H1 (cell line): ENCODE measurements around the gene CDH22. TPM values are rescaled to one million over a fixed set of nuclear protein-coding genes. Genes with fewer than 3 reads are reported as not detected.
A peak's percentile ranks its signal among the peaks of the same experiment; 100 is the strongest.

ENCODE experiments used
- CTCF ChIA-PET: fragments of 300-600 bp; sonication (Branson Sonifier 250); formaldehyde crosslinking; loops from one replicate; lab custom pipeline; 2021; ENCODE audit not compliant: partially characterized antibody; lab: Charles Lee
- POLR2A ChIA-PET: fragments of 300-600 bp; sonication (Branson Sonifier 250); formaldehyde crosslinking; loops from one replicate; lab custom pipeline; 2021; ENCODE audit warnings: inconsistent platforms; ENCODE audit not compliant: partially characterized antibody; lab: Charles Lee
- DNase-seq, 2 experiments: peaks; one replicate each; pipeline versions ENCODE4 v3.0.0 to v3.0.0-alpha.2; 2010 to 2022; ENCODE audit warnings: low spot score in 2 of 2, low read depth in 1 of 2, mixed read lengths in 1 of 2
- FAIRE-seq: peaks from 2 replicates; lab custom pipeline; 2011; peaks lifted over from hg19 to GRCh38; lab: Jason Lieb, UNC
- H2AFZ ChIP-seq: 2 replicates; pipeline ENCODE4 v1.8.1; 2012; ENCODE audit warnings: low read length, inconsistent platforms
- H2AK5ac ChIP-seq: 2 replicates; pipeline ENCODE4 v1.6.1; 2013; ENCODE audit warnings: low read depth, low read length
- H2BK120ac ChIP-seq: replicated peaks from 2 replicates; pipeline ENCODE3; 2013; ENCODE audit warnings: low read depth, low read length, inconsistent platforms
- H2BK12ac ChIP-seq: 2 replicates; pipeline ENCODE4 v1.6.1; 2013; ENCODE audit warnings: low read depth, low read length
- H2BK15ac ChIP-seq: 2 replicates; pipeline ENCODE4 v1.6.1; 2013; ENCODE audit warnings: low read length
- H2BK20ac ChIP-seq: 2 replicates; pipeline ENCODE4 v1.6.1; 2013; ENCODE audit warnings: low read length
- H2BK5ac ChIP-seq: 2 replicates; pipeline ENCODE4 v1.6.1; 2013; ENCODE audit warnings: low read depth, low read length
- H3K14ac ChIP-seq: 2 replicates; pipeline ENCODE4 v1.6.1; 2013; ENCODE audit warnings: inconsistent platforms; ENCODE audit not compliant: insufficient read length
- H3K18ac ChIP-seq: 2 replicates; pipeline ENCODE4 v1.6.1; 2013; ENCODE audit warnings: low read length; ENCODE audit errors: extremely low read depth
- H3K23ac ChIP-seq: 2 replicates; pipeline ENCODE4 v1.6.1; 2013; ENCODE audit warnings: inconsistent platforms; ENCODE audit not compliant: insufficient read length
- H3K23me2 ChIP-seq: 2 replicates; pipeline ENCODE4 v1.6.1; 2013; ENCODE audit warnings: low read depth, low read length
- H3K27ac ChIP-seq: 2 replicates; pipeline ENCODE4 v1.6.1; 2011; ENCODE audit warnings: low read depth, low read length, inconsistent platforms
- H3K27me3 ChIP-seq, 4 experiments: replicated peaks in 1 of 4; 1 replicate in 1 of 4; 2 replicates in 3 of 4; pipeline versions ENCODE4 v1.6.1 to v1.8.1; 2011 to 2013; ENCODE audit warnings: low read length in 3 of 4, mild to moderate bottlenecking in 3 of 4, inconsistent platforms in 2 of 4, mixed read lengths in 2 of 4, moderate library complexity in 1 of 4; ENCODE audit not compliant: control insufficient read depth in 3 of 4, insufficient read depth in 3 of 4; ENCODE audit errors: extremely low read depth in 1 of 4
- H3K36me3 ChIP-seq, 4 experiments: 2 replicates each; pipeline versions ENCODE4 v1.6.1 to v1.8.1; 2011 to 2013; ENCODE audit warnings: mild to moderate bottlenecking in 4 of 4, low read length in 3 of 4, moderate library complexity in 2 of 4, control low read depth in 1 of 4, inconsistent platforms in 1 of 4; ENCODE audit not compliant: insufficient read depth in 4 of 4, control insufficient read depth in 2 of 4
- H3K4ac ChIP-seq: replicated peaks from 2 replicates; pipeline ENCODE3; 2013; ENCODE audit warnings: low read length, low read depth, mixed read lengths, inconsistent platforms; ENCODE audit not compliant: insufficient read length
- H3K4me1 ChIP-seq, 4 experiments: replicated peaks in 1 of 4; 1 replicate in 1 of 4; 2 replicates in 3 of 4; pipeline versions ENCODE4 v1.6.1 to v1.8.1; 2011 to 2013; ENCODE audit warnings: low read length in 3 of 4, inconsistent platforms in 2 of 4, mixed read lengths in 1 of 4; ENCODE audit not compliant: insufficient read depth in 4 of 4, control insufficient read depth in 3 of 4
- H3K4me2 ChIP-seq, 2 experiments: 2 replicates each; pipeline versions ENCODE4 v1.6.1 to v1.8.1; 2011 to 2013; ENCODE audit warnings: low read depth in 2 of 2, low read length in 2 of 2, control low read depth in 1 of 2, inconsistent platforms in 1 of 2, mild to moderate bottlenecking in 1 of 2; ENCODE audit not compliant: insufficient read depth in 1 of 2
- H3K4me3 ChIP-seq, 4 experiments: fragments of 200-600, 300-600 bp in 1 of 4; sonication (generic), shearing (Covaris generic), sonication (Bioruptor Twin) in 1 of 4; 2 replicates each; pipeline versions ENCODE4 v1.5.1 to v1.8.1; 2011 to 2016; ENCODE audit warnings: low read length in 4 of 4, low read depth in 3 of 4, control low read depth in 2 of 4, inconsistent platforms in 2 of 4, mild to moderate bottlenecking in 2 of 4, mixed read lengths in 1 of 4, moderate library complexity in 1 of 4; ENCODE audit not compliant: insufficient read depth in 2 of 4; ENCODE audit errors: extremely low read depth in 1 of 4
- H3K56ac ChIP-seq: replicated peaks from 2 replicates; pipeline ENCODE3; 2013; ENCODE audit warnings: low read depth, mild to moderate bottlenecking, mixed read lengths, low read length, inconsistent platforms; ENCODE audit not compliant: insufficient read length
- H3K79me1 ChIP-seq: 2 replicates; pipeline ENCODE4 v1.6.1; 2013; ENCODE audit warnings: low read depth, low read length, control low read depth
- H3K79me2 ChIP-seq, 2 experiments: 2 replicates each; pipeline versions ENCODE4 v1.6.1 to v1.8.1; 2012 to 2013; ENCODE audit warnings: low read length in 2 of 2, mild to moderate bottlenecking in 2 of 2, inconsistent platforms in 1 of 2; ENCODE audit not compliant: insufficient read depth in 2 of 2, control insufficient read depth in 1 of 2
- H3K9ac ChIP-seq, 4 experiments: replicated peaks in 1 of 4; 1 replicate in 1 of 4; 2 replicates in 3 of 4; pipeline versions ENCODE4 v1.6.1 to v1.8.1; 2011 to 2013; ENCODE audit warnings: low read depth in 3 of 4, low read length in 3 of 4, control low read depth in 2 of 4, mild to moderate bottlenecking in 2 of 4, moderate library complexity in 2 of 4, inconsistent platforms in 1 of 4; ENCODE audit errors: extremely low read depth in 1 of 4
- H3K9me3 ChIP-seq, 2 experiments: 2 replicates each; pipeline versions ENCODE4 v1.6.1 to v1.8.1; 2012 to 2013; ENCODE audit warnings: mild to moderate bottlenecking in 2 of 2, moderate library complexity in 2 of 2, control low read depth in 1 of 2, inconsistent platforms in 1 of 2, low read depth in 1 of 2, low read length in 1 of 2, mixed read lengths in 1 of 2; ENCODE audit not compliant: insufficient read depth in 2 of 2
- H4K20me1 ChIP-seq, 2 experiments: replicated peaks in 1 of 2; 2 replicates each; pipeline versions ENCODE3 to v1.8.1; 2011 to 2013; ENCODE audit warnings: inconsistent platforms in 2 of 2, low read length in 2 of 2, mild to moderate bottlenecking in 1 of 2; ENCODE audit not compliant: insufficient read depth in 2 of 2, control insufficient read depth in 1 of 2
- H4K5ac ChIP-seq: 2 replicates; pipeline ENCODE4 v1.6.1; 2013; ENCODE audit warnings: low read length, low read depth, mixed read lengths, inconsistent platforms; ENCODE audit not compliant: insufficient read length
- H4K8ac ChIP-seq: 2 replicates; pipeline ENCODE4 v1.8.0; 2013; ENCODE audit warnings: mild to moderate bottlenecking, moderate library complexity, low read length, inconsistent platforms; ENCODE audit not compliant: insufficient read depth; ENCODE audit errors: extremely low read depth
- H4K91ac ChIP-seq: replicated peaks from 2 replicates; pipeline ENCODE3; 2013; ENCODE audit warnings: low read length, mixed read lengths, inconsistent platforms; ENCODE audit not compliant: insufficient read length
- EP300 ChIP-seq, 2 experiments: IDR thresholded peaks; 1 replicate in 1 of 2; 2 replicates in 1 of 2; pipeline ENCODE4 v1.6.1; 2011 to 2012; ENCODE audit warnings: low read depth in 2 of 2, low read length in 2 of 2, mild to moderate bottlenecking in 2 of 2, borderline replicate concordance in 1 of 2, inconsistent platforms in 1 of 2, moderate library complexity in 1 of 2
- TAF1 ChIP-seq: IDR thresholded peaks from 2 replicates; pipeline ENCODE4 v1.6.1; 2011; ENCODE audit warnings: mild to moderate bottlenecking, low read depth, low read length
- WGBS, 2 experiments: shearing (Covaris generic) in 1 of 2; methylation state at CpG; one replicate each; pipeline versions ENCODE4 v1.1.6 to v1.1.7; 2013 to 2015; ENCODE audit warnings: low lambda C conversion rate in 2 of 2, mixed read lengths in 2 of 2, inconsistent platforms in 1 of 2, low coverage in 1 of 2, missing lambda C conversion rate in 1 of 2; ENCODE audit not compliant: insufficient replicate concordance in 2 of 2, insufficient coverage in 1 of 2, insufficient read length in 1 of 2; ENCODE audit errors: extremely low coverage in 1 of 2, missing lambda C conversion rate in 1 of 2; 5-methylcytosine and 5-hydroxymethylcytosine counted together
- polyA plus RNA-seq, 7 experiments: library from polyadenylated mRNA; depleted of rRNA in 3 of 7; stranded (reverse) in 5 of 7; unstranded in 2 of 7; fragments of >200 nt in 5 of 7; fragments of 200-250 nt in 2 of 7; gene quantifications; 1 replicate in 5 of 7; 2 replicates in 1 of 7; 4 replicates in 1 of 7; pipeline versions ENCODE4 v1.2.1 to v1.2.3, GENCODE V29; 2011 to 2013; ENCODE audit warnings: missing spikeins in 2 of 7, mixed read lengths in 2 of 7
- total RNA-seq: library from RNA; stranded (reverse); fragmentation: NEBNext Ultra II Directional; extraction: Animal tissue kit (Norgen Biotek cat#: 25700); gene quantifications from 2 replicates; pipeline ENCODE4 v1.2.1, GENCODE V29; 2021

CDH22 gene
- total and polyA plus RNA-seq, 2 of the 8 experiments (the other 6 are each of a cell fraction or from before 2014, with no cell fraction given), result 0.35 to 0.39 TPM

- Histone ChIP-seq H3K79me1 (no peaks in the 10 kb centered on the region), H3K56ac (no peak overlapping the region), H3K27me3 (no peaks in the 10 kb centered on the region; a peak in 1 of 7 replicates), H3K27ac (no peak overlapping the region), H4K5ac (no peak overlapping the region), H2BK15ac (no peak overlapping the region), H2BK12ac (no peak overlapping the region), H3K4me1 (peaks cover 0 to 13% (median 5%) of the 10 kb centered on the region in 4 experiments; a peak in 5 of 7 replicates), H3K4ac (no peak overlapping the region), H3K23me2 (no peaks in the 10 kb centered on the region; the same call in 1 of the 2 replicates), H3K18ac (no peak overlapping the region), H3K79me2 (no peaks in the 10 kb centered on the region), H2BK120ac (no peak overlapping the region), H3K4me3 (no peak overlapping the region), H3K9me3 (no peaks in the 10 kb centered on the region), H3K36me3 (no peaks in the 10 kb centered on the region), H3K14ac (no peak overlapping the region), H4K8ac (0 out of 2 replicates have a peak overlapping the region, but pooled peaks have one; percentile 25), H4K20me1 (peaks cover 0 to 4% of the 10 kb centered on the region in 2 experiments), H4K91ac (no peak overlapping the region), H2AFZ (no peak overlapping the region), H2BK5ac (no peak overlapping the region), H3K9ac (no peak overlapping the region), H2AK5ac (no peak overlapping the region), H3K4me2 (no peak overlapping the region), H3K23ac (no peak overlapping the region), H2BK20ac (no peak overlapping the region)
- ChIA-PET CTCF (interaction anchor here (1.1 to 2.2 kb wide), 2 partner anchors 14 to 116 kb away, joined by 5 to 8 read pairs; no protein-coding TSS in a partner anchor), POLR2A (no interaction called here)
- no peak for DNase-seq
- 90% methylated on average over 7 of the region's 7 CpGs; no CpG with 5 or more reads in 1 of the 2 experiments for WGBS, 2 experiments
- no peak for FAIRE-seq
- TF ChIP-seq TAF1 (no peak), EP300 (IDR thresholded peaks at IDR 0.05; ENCODE audit: borderline replicate concordance in 1 of 2, low read depth in 2 of 2, low read length in 2 of 2) (no peak)
These were observed 38.9 kb downstream of the CDH22 start for GRCh38 chr20:46269372-46269771.
